CD14-positive monocyte (primary cell): ENCODE measurements around the gene EIF4EBP3. TPM values are rescaled to one million over a fixed set of nuclear protein-coding genes. Genes with fewer than 3 reads are reported as not detected.
"Not testable (repeated sequence)": the region's sequence is repeated elsewhere in the genome, so short reads cannot be mapped to it uniquely, and the experiment has no call there.

Experiments
- DNase-seq, 3 donors: peaks; one replicate each; pipeline ENCODE4 v3.0.0-alpha.2; 2011 to 2022
- H2AFZ ChIP-seq: 2 replicates; pipeline ENCODE4 v1.6.0; 2012; ENCODE audit warnings: mild to moderate bottlenecking, low read depth, low read length, inconsistent platforms; ENCODE audit not compliant: insufficient read depth, poor library complexity, severe bottlenecking
- H3K27ac ChIP-seq, 2 donors: 1 replicate in 1 of 2; 2 replicates in 1 of 2; pipeline ENCODE4 v1.5.1; 2012 to 2013; ENCODE audit warnings: low read length in 2 of 2, control low read depth in 1 of 2, inconsistent platforms in 1 of 2, low read depth in 1 of 2, mild to moderate bottlenecking in 1 of 2
- H3K27me3 ChIP-seq, 2 donors: one replicate each; pipeline versions ENCODE4 v1.6.0 to v1.6.1; 2011 to 2013; ENCODE audit warnings: low read length in 2 of 2; ENCODE audit not compliant: control insufficient read depth in 2 of 2, insufficient read depth in 2 of 2
- H3K36me3 ChIP-seq, 2 donors: replicated peaks in 1 of 2; 1 replicate in 1 of 2; 2 replicates in 1 of 2; pipeline versions ENCODE4 v1.5.1 to v1.6.1; 2012 to 2013; ENCODE audit warnings: low read length in 2 of 2, control low read depth in 1 of 2, inconsistent platforms in 1 of 2, mild to moderate bottlenecking in 1 of 2; ENCODE audit not compliant: insufficient read depth in 2 of 2, control insufficient read depth in 1 of 2
- H3K4me1 ChIP-seq, 2 donors: 1 replicate in 1 of 2; 2 replicates in 1 of 2; pipeline versions ENCODE4 v1.5.1 to v1.6.1; 2012 to 2013; ENCODE audit warnings: low read length in 2 of 2, control low read depth in 1 of 2, inconsistent platforms in 1 of 2, mild to moderate bottlenecking in 1 of 2, moderate library complexity in 1 of 2; ENCODE audit not compliant: insufficient read depth in 2 of 2, control insufficient read depth in 1 of 2
- H3K4me2 ChIP-seq: replicated peaks from 2 replicates; pipeline ENCODE3; 2012; ENCODE audit warnings: low read length, moderate library complexity, mild to moderate bottlenecking; ENCODE audit not compliant: poor library complexity, severe bottlenecking; ENCODE audit errors: extremely low read depth
- H3K4me3 ChIP-seq, 3 experiments: fragments of 200-600 bp in 1 of 3; sonication (generic) in 1 of 3; replicated peaks in 1 of 3; 1 replicate in 2 of 3; 2 replicates in 1 of 3; pipeline ENCODE4 v1.5.1; 2011 to 2013; ENCODE audit warnings: low read length in 3 of 3, mild to moderate bottlenecking in 3 of 3, control low read depth in 2 of 3, low read depth in 2 of 3, inconsistent platforms in 1 of 3, moderate library complexity in 1 of 3
- H3K79me2 ChIP-seq: 2 replicates; pipeline ENCODE4 v1.6.0; 2012; ENCODE audit warnings: mild to moderate bottlenecking, control low read depth, inconsistent platforms, low read length, moderate library complexity; ENCODE audit not compliant: insufficient read depth
- H3K9ac ChIP-seq: 2 replicates; pipeline ENCODE4 v1.6.0; 2017; ENCODE audit warnings: low read length, mild to moderate bottlenecking; ENCODE audit not compliant: insufficient read depth, poor library complexity, severe bottlenecking
- H3K9me3 ChIP-seq, 2 donors: replicated peaks in 1 of 2; 1 replicate in 1 of 2; 2 replicates in 1 of 2; pipeline versions ENCODE4 v1.5.1 to v1.6.1; 2012 to 2013; ENCODE audit warnings: low read length in 2 of 2, control low read depth in 1 of 2; ENCODE audit not compliant: control insufficient read depth in 1 of 2, insufficient read depth in 1 of 2
- H4K20me1 ChIP-seq: 2 replicates; pipeline ENCODE4 v1.6.0; 2012; ENCODE audit warnings: mild to moderate bottlenecking, low read length, control low read depth, moderate library complexity; ENCODE audit not compliant: insufficient read depth
- H3K27ac Mint-ChIP-seq, 7 donors: one replicate each; pipeline ENCODE4 v1.8.0; 2020; ENCODE audit warnings: mild to moderate bottlenecking in 7 of 7, mixed read lengths in 7 of 7, moderate library complexity in 6 of 7, inconsistent platforms in 2 of 7
- H3K27me3 Mint-ChIP-seq, 3 donors: one replicate each; pipeline ENCODE4 v1.8.0; 2021 to 2022; ENCODE audit warnings: low read depth in 3 of 3, mild to moderate bottlenecking in 3 of 3, mixed read lengths in 3 of 3, moderate library complexity in 3 of 3, inconsistent platforms in 1 of 3
- H3K36me3 Mint-ChIP-seq, 2 donors: one replicate each; pipeline ENCODE4 v1.8.0; 2020; ENCODE audit warnings: mixed read lengths in 2 of 2, inconsistent platforms in 1 of 2, mild to moderate bottlenecking in 1 of 2
- H3K4me1 Mint-ChIP-seq: one replicate; pipeline ENCODE4 v1.8.0; 2020; ENCODE audit warnings: mild to moderate bottlenecking, mixed read lengths
- H3K4me3 Mint-ChIP-seq, 2 donors: one replicate each; pipeline ENCODE4 v1.8.0; 2020; ENCODE audit warnings: mild to moderate bottlenecking in 2 of 2, mixed read lengths in 2 of 2, moderate library complexity in 1 of 2
- H3K9me3 Mint-ChIP-seq, 7 donors: one replicate each; pipeline ENCODE4 v1.8.0; 2020 to 2022; ENCODE audit warnings: mixed read lengths in 7 of 7, mild to moderate bottlenecking in 6 of 7, moderate library complexity in 6 of 7, inconsistent platforms in 2 of 7
- WGBS: methylation state at CpG from one replicate; pipeline ENCODE4 v1.1.5; 2013; ENCODE audit warnings: missing lambda C conversion rate; ENCODE audit not compliant: insufficient coverage; 5-methylcytosine and 5-hydroxymethylcytosine counted together
- intact Hi-C, 2 donors: fragments of 100-400 bp; cut with micrococcal nuclease; formaldehyde crosslinking; loops; one replicate each; pipeline versions ENCODE4 v1.15.0 to v1.15.1; 2023
- polyA plus RNA-seq, 3 donors: library from polyadenylated mRNA; depleted of rRNA in 1 of 3; unstranded in 2 of 3; stranded (reverse) in 1 of 3; fragments of 300-500 nt in 2 of 3; fragments of >200 nt in 1 of 3; fragmentation: Illumina TruSeq in 2 of 3; gene quantifications; 1 replicate in 2 of 3; 2 replicates in 1 of 3; pipeline ENCODE4 v1.2.3, GENCODE V29; 2012 to 2021
- TF ChIP-seq, protein P1 (sequence below): fragments of 200-600 bp; IDR thresholded peaks from one replicate; pipeline ENCODE4 v1.8.0; 2022; ENCODE audit warnings: antibody characterized with exemption, mild to moderate bottlenecking

The EIF4EBP3 gene
- polyA plus RNA-seq, 3 donors = 22.8 to 46.0 (median 41.9) TPM

DNA sequence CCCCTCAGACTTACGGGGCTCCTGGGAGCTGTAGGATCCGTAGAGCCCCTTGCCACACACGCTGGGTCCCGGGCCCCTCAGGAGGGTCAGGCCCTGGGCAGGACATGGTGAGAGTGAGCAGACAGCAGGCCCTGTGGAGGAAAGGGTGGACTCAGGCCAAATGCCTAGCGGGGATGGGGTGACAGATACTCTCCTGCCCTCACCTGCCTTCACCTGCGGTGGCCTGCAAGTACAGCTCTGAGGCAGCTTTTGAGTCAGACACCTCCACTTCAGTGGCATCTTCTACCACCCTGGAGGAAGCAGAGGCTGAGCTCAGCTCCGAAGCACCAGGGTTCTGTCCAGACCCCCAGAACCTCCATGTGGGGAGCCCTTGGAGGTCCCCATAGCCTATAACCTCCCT is 43.4 kb downstream of the EIF4EBP3 start:
- Histone ChIP-seq H3K4me2 (peak overlapping the region; percentile 83), H3K36me3 (peaks cover 0 to 8% of the 10 kb centered on the region in 2 donors), H3K27me3 (no peaks in the 10 kb centered on the region), H3K9ac (peak overlapping the region; percentile 58), H3K79me2 (peaks cover 50% of the 10 kb centered on the region), H3K9me3 (no peaks in the 10 kb centered on the region), H2AFZ (no peak overlapping the region), H3K27ac (peak overlapping the region; percentile 80 to 91), H3K4me1 (peaks cover 80 to 85% of the 10 kb centered on the region in 2 donors), H3K4me3 (peak overlapping the region; percentile 26 to 81 (median 49)), H4K20me1 (no peaks in the 10 kb centered on the region)
- peaks cover 80% of the 10 kb centered on the region for H3K4me1 Mint-ChIP-seq
- TF ChIP-seq, protein P1, sequence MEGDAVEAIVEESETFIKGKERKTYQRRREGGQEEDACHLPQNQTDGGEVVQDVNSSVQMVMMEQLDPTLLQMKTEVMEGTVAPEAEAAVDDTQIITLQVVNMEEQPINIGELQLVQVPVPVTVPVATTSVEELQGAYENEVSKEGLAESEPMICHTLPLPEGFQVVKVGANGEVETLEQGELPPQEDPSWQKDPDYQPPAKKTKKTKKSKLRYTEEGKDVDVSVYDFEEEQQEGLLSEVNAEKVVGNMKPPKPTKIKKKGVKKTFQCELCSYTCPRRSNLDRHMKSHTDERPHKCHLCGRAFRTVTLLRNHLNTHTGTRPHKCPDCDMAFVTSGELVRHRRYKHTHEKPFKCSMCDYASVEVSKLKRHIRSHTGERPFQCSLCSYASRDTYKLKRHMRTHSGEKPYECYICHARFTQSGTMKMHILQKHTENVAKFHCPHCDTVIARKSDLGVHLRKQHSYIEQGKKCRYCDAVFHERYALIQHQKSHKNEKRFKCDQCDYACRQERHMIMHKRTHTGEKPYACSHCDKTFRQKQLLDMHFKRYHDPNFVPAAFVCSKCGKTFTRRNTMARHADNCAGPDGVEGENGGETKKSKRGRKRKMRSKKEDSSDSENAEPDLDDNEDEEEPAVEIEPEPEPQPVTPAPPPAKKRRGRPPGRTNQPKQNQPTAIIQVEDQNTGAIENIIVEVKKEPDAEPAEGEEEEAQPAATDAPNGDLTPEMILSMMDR = no peak
- H3K36me3 Mint-ChIP-seq = peaks cover 9 to 30% of the 10 kb centered on the region in 2 donors
- 100% methylated on average over 5 of the region's 7 CpGs for WGBS
- no peak for DNase-seq
- peak overlapping the region; percentile 91 to 98 (median 95) for H3K27ac Mint-ChIP-seq
- peaks cover 0 to 2% (median 0%) of the 10 kb centered on the region in 3 donors for H3K27me3 Mint-ChIP-seq
- H3K9me3 Mint-ChIP-seq = peaks cover 0 to 5% (median 0%) of the 10 kb centered on the region in 7 donors
- intact Hi-C loops = no loop called here
- H3K4me3 Mint-ChIP-seq = peak overlapping the region; percentile 82 to 96

DNA sequence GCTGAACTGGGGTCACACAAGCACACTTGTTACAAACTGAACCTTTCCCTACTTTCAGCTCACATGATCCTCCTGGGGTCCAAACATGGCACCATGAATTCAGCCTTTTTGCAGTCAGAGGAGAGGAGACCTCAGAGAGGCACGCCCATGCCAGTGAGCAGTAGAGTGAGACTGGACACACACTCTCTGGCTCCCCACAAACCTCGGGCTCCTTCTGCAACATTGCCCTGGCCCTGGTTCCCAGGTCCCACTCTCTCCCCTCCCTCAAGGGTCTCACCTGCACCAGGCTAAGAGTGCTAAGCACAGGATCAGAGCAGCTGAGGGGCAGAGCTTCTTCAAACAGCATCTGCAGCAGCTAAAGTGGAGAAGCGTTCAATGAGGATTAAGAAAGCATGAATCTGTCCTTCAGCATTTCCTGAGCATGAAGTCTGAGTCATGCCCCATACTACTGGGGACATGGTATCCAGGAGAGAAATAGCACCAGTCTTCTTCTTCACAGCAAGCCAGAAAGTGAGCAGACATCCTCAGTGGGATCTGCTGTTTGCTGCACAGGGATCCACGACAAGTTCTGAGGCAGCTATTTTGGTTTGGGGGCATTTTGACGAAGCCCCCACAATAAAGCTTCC is 44.4 kb downstream of the EIF4EBP3 start:
- Histone ChIP-seq H3K4me1 (peaks cover 90 to 94% of the 10 kb centered on the region in 2 donors), H3K9ac (peak overlapping the region; percentile 58), H3K4me3 (peak overlapping the region; percentile 26 to 81 (median 49)), H3K4me2 (peak overlapping the region; percentile 83), H3K27ac (peak overlapping the region; percentile 80 to 91), H3K27me3 (no peaks in the 10 kb centered on the region), H3K79me2 (peaks cover 43% of the 10 kb centered on the region), H3K36me3 (peaks cover 0 to under 1% of the 10 kb centered on the region in 2 donors), H2AFZ (peak overlapping the region; percentile 8), H4K20me1 (no peaks in the 10 kb centered on the region), H3K9me3 (no peaks in the 10 kb centered on the region)
- Mint-ChIP-seq H3K36me3 (peaks cover 0 to 20% of the 10 kb centered on the region in 2 donors), H3K4me1 (peaks cover 87% of the 10 kb centered on the region), H3K9me3 (peaks cover 0 to 1% (median 0%) of the 10 kb centered on the region in 7 donors), H3K4me3 (peak overlapping the region; percentile 82 to 96), H3K27ac (peak overlapping the region; percentile 91 to 98 (median 95)), H3K27me3 (peaks cover 0 to 2% (median 0%) of the 10 kb centered on the region in 3 donors)
- DNase-seq = peak; percentile 64 to 85 (median 81)
- intact Hi-C loops = no loop called here
- TF ChIP-seq, protein P1 = no peak
- 0% methylated on average over 1 of the region's 5 CpGs for WGBS

DNA sequence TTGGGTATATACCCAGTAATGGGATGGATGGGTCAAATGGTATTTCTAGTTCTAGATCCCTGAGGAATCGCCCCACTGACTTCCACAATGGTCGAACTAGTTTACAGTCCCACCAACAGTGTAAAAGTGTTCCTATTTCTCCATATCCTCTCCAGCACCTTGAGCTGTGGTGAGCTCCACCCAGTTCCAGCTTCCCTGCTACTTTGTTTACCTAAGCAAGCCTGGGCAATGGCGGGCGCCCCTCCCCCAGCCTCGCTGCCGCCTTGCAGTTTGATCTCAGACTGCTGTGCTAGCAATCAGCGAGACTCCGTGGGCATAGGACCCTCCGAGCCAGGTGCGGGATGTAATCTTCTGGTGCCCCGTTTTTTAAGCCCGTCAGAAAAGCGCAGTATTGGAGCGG is 45.6 kb downstream of the EIF4EBP3 start:
- not testable (repeated sequence) for H2AFZ ChIP-seq, H3K36me3 ChIP-seq
- H3K27ac ChIP-seq = peak overlapping the region in 1 of 2 donors; percentile 22

More for the DNA sequence above, 45.6 kb downstream of the EIF4EBP3 start:
- Histone ChIP-seq H3K4me3 (peak overlapping the region in 1 of 3 experiments; percentile 32), H3K4me1 (peaks cover 93% of the 10 kb centered on the region in 2 donors), H3K79me2 (peaks cover 47% of the 10 kb centered on the region)
- H3K9me3 Mint-ChIP-seq, H4K20me1 ChIP-seq, H3K27me3 ChIP-seq, intact Hi-C loops, H3K9ac ChIP-seq, H3K27me3 Mint-ChIP-seq, H3K9me3 ChIP-seq, DNase-seq, H3K4me2 ChIP-seq: not testable (repeated sequence)
- whole genome bisulfite sequencing = 80% methylated on average over 8 of the region's 14 CpGs
- peaks cover 87% of the 10 kb centered on the region for H3K4me1 Mint-ChIP-seq
- H3K4me3 Mint-ChIP-seq = peak overlapping the region; percentile 46 to 51
- H3K27ac Mint-ChIP-seq = peak overlapping the region; percentile 93 to 99 (median 97)
- H3K36me3 Mint-ChIP-seq = peaks cover 0 to 12% of the 10 kb centered on the region in 2 donors
